T47D (cell line): ENCODE data around the gene KBTBD2.
A peak's percentile ranks its signal among the peaks of the same experiment; 100 is the strongest.
"Not testable (repeated sequence)": the region's sequence is repeated elsewhere in the genome, so short reads cannot be mapped to it uniquely, and the experiment has no call there.

ENCODE experiments used
- DNase-seq, 2 experiments: peaks; one replicate each; pipeline versions ENCODE4 v3.0.0 to v3.0.0-alpha.2; 2011 to 2012; ENCODE audit warnings: low read depth in 1 of 2, low spot score in 1 of 2
- JUND ChIP-seq: IDR thresholded peaks from 2 replicates; pipeline ENCODE4 v1.6.1; 2012; ENCODE audit warnings: low read depth
- in situ Hi-C: cut with HindIII; loops from 2 replicates; pipeline ENCODE4 v1.10.0; 2016; ENCODE audit warnings: low sequenced_read_pairs, low pct_unique_long_range_greater_than_20kb

KBTBD2 gene

DNA sequence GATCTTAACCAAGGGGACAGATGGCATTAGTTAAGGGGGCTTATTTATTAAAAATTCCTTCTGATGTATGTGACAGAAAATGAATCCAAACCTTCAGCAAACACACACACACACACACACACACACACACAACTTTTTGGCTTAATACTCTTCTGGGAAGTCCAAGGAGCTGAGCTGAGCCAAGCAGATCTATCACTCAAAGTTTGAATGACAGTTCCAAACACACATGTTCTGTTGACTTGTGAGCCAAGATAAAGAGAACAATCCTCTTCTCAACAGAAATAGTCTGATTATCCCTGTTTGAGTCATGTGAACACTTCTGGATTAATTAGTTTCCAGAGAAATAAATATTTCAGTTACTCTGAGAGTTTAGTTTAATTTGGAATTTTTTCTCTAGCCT lies 31.5 kb downstream of the KBTBD2 start:
- TF ChIP-seq JUND: no peak
- no peak for DNase-seq

DNA sequence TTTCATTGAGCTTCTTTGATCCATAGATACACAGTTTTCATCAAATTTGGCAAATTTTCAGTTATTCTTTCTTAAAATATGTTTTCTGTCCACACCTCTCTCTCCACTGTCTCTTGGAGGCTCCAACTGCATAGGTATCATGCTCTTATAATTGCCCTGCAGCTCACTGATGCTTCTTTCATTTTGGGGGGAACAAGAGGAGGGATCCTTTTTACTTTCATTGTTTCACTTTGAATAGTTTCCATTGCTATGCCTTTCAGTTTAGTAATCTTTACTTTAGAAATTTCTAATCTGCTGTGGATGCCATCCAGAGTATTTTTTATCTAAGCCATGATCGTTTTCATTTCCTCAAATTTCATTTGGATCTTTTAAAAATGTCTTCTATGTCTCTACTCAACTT lies 32.9 kb downstream of the KBTBD2 start:
- no peak for DNase-seq
- in situ Hi-C loops: no loop called here
- no peak for TF ChIP-seq JUND

More for the DNA sequence above, 31.5 kb downstream of the KBTBD2 start:
- in situ Hi-C loops: no loop called here

DNA sequence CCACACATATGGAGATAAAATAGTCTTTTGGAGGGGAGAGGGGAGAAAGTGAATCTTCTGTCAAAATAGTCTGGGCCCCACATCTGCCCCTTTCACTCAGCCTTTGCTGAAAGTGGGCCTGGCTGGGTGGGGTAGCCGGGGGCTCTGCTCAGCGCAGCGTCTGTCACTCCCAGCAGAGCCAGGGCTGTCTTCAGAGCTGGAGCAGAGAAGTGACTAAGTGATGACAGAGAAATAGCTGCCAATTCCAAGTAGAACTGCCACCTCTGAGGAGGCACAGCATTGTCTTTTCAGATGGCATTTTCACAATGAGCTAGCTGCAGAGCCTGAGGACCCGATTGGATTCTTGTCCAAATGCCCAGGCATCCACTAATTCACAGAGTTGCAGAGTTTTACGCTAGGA lies 34.5 kb downstream of the KBTBD2 start:
- in situ Hi-C loops, DNase-seq: not testable (repeated sequence)

DNA sequence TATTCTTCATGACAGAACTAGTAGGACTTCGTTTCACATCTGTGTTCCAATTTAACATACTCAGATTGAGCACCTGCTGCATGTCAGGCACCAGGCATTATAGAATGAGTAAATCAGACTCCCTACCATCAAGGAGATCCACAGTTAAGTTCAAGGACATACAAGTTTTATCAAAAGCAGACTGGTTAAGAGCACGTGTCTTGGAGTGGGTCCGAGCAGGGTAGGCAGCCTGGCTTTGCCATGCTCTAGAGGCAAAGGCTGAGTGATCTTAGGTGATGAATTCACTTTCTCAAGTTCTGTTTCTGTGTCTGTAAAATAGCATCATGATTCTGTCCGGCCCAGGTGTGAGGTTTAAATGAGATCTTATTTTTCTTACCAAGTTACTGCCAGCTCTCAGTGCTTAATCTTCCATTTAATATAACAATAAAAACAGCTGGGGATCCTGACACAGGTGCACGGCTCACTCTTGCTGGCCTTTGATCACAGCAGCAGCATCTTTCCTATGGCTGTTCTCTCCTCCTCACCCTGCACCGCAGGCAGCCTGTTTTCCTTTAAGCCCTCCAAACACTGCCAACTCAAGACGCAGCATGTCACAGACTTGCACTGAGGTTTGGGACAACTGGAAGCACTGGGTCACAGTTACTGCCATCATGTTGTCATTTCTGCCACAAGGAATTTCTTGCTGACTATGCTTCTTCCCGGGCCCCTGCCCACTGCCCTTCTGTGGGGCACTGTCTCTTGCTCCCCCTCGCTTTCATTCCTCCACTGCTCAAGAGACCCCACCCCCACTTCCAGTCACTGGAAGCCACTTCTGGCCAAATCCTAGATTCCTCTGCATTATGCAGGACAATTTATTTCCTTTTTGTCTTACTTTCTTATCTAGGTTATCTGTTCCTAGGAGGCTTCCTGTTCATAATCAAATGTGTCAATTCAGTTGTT lies 35.5 kb downstream of the KBTBD2 start:
- DNase-seq, in situ Hi-C loops: not testable (repeated sequence)

DNA sequence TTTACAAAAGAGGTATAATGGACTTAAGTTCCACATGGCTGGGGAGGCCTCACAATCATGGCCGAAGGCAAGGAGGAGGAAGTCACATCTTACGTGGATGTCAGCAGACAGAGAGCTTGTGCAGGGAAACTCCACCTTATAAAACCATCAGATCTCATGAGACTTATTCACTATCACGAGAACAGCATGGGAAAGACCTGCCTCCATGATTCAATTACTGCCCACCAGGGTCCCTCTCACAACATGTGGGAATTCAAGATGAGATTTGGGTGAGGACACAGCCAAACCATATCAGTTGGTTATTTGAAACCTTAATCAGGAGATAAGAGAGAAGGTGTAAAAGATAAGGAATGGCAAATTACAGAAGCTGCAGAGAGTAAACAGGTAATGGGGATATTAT lies 40.9 kb downstream of the KBTBD2 start:
- in situ Hi-C loops: not testable (repeated sequence)

DNA sequence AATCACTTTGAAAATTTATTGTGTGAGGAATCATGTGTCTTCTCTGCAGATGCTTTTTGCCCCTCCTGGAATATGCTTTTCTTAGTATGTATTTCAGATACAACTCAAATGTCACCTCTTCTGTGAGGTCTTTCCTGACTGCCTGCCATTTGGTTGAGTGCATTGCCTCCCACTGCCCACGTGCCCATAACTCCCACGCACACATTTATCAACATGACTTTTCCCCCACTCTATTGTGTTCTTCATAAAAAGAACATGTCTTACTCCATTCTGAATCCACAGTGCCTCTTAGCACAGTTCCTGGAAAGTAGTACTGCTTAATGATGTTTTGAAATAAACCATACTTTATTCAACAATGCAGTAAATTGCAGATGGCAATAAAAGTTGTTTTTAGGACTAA lies 42.9 kb downstream of the KBTBD2 start:
- DNase-seq, in situ Hi-C loops: not testable (repeated sequence)

More for the DNA sequence above, 40.9 kb downstream of the KBTBD2 start:
- DNase-seq: not testable (repeated sequence)

DNA sequence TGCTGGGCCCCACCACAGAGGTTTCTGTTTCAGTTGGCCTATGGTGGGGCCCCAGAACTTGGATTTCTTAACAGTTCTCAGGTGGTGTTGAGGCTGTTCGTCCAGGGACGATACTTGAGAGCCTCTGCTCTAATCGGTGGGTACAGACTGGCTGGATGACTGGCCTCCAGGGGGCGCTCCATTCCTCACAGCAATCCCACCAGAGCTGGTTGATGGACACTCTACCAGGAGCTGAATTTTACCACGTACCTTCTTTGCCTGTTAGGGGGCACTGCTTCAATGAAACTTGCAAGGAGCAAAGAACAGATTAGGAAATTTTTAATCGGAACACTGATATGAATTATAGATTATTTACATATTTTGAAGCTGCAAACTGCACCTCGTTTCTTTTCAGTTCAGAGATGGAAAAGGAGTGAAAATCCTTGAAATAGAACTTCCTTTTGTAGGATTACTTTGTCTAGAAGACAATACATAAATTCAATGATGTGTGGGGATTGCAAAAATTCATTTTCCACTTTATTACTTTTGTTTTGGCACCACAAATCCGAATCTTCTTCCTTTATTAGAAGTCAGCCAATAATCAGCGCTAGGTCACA lies 44.8 kb downstream of the KBTBD2 start:
- peak in 1 of 2 experiments; percentile 87 for DNase-seq
- TF ChIP-seq JUND: no peak
- in situ Hi-C loops: no loop called here

DNA sequence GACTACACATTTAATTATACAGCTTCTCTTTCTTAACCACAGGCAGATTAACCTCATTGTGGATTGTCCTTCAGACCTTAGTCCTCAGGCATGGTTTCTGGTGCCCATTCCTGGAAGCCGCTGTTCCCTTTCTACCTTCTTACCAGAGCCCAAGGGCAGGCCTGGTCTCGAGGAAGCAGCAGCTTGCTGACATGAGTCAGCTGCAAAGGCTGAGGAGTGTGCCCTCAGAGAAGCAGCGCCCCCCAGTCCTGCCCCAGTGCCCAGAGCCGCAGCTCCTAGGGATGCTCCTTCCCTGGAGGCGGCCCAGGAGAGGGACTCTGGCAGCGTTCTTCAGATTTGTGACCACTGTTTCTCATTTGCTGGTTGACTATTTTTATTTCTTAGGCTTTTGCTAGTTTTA lies 46.8 kb downstream of the KBTBD2 start:
- in situ Hi-C loops, DNase-seq: not testable (repeated sequence)

DNA sequence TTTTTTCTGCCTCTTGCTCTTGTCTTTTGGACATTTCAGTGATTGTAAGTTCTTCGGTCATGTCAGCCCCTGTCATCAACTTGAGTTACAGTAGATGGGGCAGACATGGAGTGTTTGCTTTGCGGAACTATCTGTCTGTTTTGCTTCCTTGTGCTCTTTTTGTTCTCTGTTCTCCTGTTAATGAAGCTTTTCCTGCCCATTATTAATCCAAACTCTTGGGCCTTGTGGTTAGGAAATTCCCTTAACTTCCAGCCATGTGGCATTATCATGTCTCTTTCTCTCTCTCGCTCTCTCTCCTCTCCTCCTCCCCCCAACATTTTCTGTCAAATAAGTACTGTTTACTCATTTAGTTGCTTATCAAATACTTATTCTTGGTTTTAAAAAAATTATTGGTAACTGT lies 47.8 kb downstream of the KBTBD2 start:
- in situ Hi-C loops, DNase-seq: not testable (repeated sequence)

DNA sequence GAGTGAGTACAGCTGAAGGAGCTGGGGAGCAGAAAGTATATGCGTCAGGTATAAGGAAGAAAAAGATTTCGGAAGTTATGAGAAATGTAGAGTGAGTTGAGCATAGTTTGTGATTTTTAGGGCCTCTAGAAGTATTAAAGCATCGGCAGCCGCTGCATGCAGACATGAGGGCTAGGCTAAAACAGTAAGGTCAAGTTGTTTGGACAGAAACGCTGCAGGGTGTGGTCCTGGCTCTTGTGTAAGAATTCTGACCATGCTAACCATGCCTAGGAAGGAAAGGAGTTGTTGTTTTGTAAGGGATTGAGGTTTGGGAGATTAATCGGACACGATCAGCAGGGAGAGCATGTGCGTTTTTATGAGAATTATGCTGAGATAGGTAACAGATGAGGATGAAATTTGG lies 51.7 kb downstream of the KBTBD2 start:
- in situ Hi-C loops, DNase-seq: not testable (repeated sequence)

DNA sequence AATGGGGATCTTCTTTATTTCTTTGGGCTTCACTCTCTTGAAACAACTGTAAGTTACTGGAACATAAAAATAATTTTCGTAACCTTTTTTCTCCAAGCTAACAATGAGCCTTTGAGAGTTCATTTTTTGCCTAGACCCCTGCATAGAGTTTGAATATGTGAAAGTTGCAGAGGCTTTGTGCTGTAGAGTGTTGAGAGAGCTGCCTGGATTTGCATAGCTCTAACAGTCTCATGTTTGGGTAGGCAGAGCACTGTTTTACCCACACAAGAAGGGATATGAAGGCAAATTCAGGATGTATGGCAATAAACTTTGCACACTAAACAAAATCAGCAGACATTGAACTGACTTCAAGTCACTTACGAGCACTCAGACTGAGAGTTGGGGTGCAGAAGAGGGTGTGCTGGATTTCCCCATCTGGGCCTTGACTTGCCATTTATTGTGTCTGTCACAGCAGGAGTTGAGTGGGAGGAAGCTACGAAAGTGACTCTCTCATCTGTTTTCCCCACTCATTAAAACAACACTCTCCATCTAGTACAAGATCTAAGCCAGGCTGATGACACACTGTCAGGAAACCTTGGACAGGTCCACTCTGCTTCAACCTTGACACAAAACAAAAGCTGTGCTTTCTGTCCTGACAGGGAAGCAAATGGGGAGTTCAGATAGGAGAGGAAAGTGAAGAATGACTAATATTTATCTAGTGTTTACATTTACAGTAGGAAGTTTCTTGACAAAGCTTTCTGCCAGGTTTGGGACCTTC lies 62.4 kb downstream of the KBTBD2 start:
- in situ Hi-C loops, DNase-seq: not testable (repeated sequence)
